CD14-positive monocyte (primary cell): ENCODE data around the gene TAF4. TPM values are rescaled to one million over a fixed set of nuclear protein-coding genes. Genes with fewer than 3 reads are reported as not detected.

Experiments
- DNase-seq, 3 donors: peaks; one replicate each; pipeline ENCODE4 v3.0.0-alpha.2; 2011 to 2022
- H2AFZ ChIP-seq: 2 replicates; pipeline ENCODE4 v1.6.0; 2012; ENCODE audit warnings: mild to moderate bottlenecking, low read depth, low read length, inconsistent platforms; ENCODE audit not compliant: insufficient read depth, poor library complexity, severe bottlenecking
- H3K27ac ChIP-seq, 2 donors: 1 replicate in 1 of 2; 2 replicates in 1 of 2; pipeline ENCODE4 v1.5.1; 2012 to 2013; ENCODE audit warnings: low read length in 2 of 2, control low read depth in 1 of 2, inconsistent platforms in 1 of 2, low read depth in 1 of 2, mild to moderate bottlenecking in 1 of 2
- H3K27me3 ChIP-seq, 2 donors: one replicate each; pipeline versions ENCODE4 v1.6.0 to v1.6.1; 2011 to 2013; ENCODE audit warnings: low read length in 2 of 2; ENCODE audit not compliant: control insufficient read depth in 2 of 2, insufficient read depth in 2 of 2
- H3K36me3 ChIP-seq, 2 donors: replicated peaks in 1 of 2; 1 replicate in 1 of 2; 2 replicates in 1 of 2; pipeline versions ENCODE4 v1.5.1 to v1.6.1; 2012 to 2013; ENCODE audit warnings: low read length in 2 of 2, control low read depth in 1 of 2, inconsistent platforms in 1 of 2, mild to moderate bottlenecking in 1 of 2; ENCODE audit not compliant: insufficient read depth in 2 of 2, control insufficient read depth in 1 of 2
- H3K4me1 ChIP-seq, 2 donors: 1 replicate in 1 of 2; 2 replicates in 1 of 2; pipeline versions ENCODE4 v1.5.1 to v1.6.1; 2012 to 2013; ENCODE audit warnings: low read length in 2 of 2, control low read depth in 1 of 2, inconsistent platforms in 1 of 2, mild to moderate bottlenecking in 1 of 2, moderate library complexity in 1 of 2; ENCODE audit not compliant: insufficient read depth in 2 of 2, control insufficient read depth in 1 of 2
- H3K4me2 ChIP-seq: replicated peaks from 2 replicates; pipeline ENCODE3; 2012; ENCODE audit warnings: low read length, moderate library complexity, mild to moderate bottlenecking; ENCODE audit not compliant: poor library complexity, severe bottlenecking; ENCODE audit errors: extremely low read depth
- H3K4me3 ChIP-seq, 3 experiments: fragments of 200-600 bp in 1 of 3; sonication (generic) in 1 of 3; replicated peaks in 1 of 3; 1 replicate in 2 of 3; 2 replicates in 1 of 3; pipeline ENCODE4 v1.5.1; 2011 to 2013; ENCODE audit warnings: low read length in 3 of 3, mild to moderate bottlenecking in 3 of 3, control low read depth in 2 of 3, low read depth in 2 of 3, inconsistent platforms in 1 of 3, moderate library complexity in 1 of 3
- H3K79me2 ChIP-seq: 2 replicates; pipeline ENCODE4 v1.6.0; 2012; ENCODE audit warnings: mild to moderate bottlenecking, control low read depth, inconsistent platforms, low read length, moderate library complexity; ENCODE audit not compliant: insufficient read depth
- H3K9ac ChIP-seq: 2 replicates; pipeline ENCODE4 v1.6.0; 2017; ENCODE audit warnings: low read length, mild to moderate bottlenecking; ENCODE audit not compliant: insufficient read depth, poor library complexity, severe bottlenecking
- H3K9me3 ChIP-seq, 2 donors: replicated peaks in 1 of 2; 1 replicate in 1 of 2; 2 replicates in 1 of 2; pipeline versions ENCODE4 v1.5.1 to v1.6.1; 2012 to 2013; ENCODE audit warnings: low read length in 2 of 2, control low read depth in 1 of 2; ENCODE audit not compliant: control insufficient read depth in 1 of 2, insufficient read depth in 1 of 2
- H4K20me1 ChIP-seq: 2 replicates; pipeline ENCODE4 v1.6.0; 2012; ENCODE audit warnings: mild to moderate bottlenecking, low read length, control low read depth, moderate library complexity; ENCODE audit not compliant: insufficient read depth
- H3K27ac Mint-ChIP-seq, 7 donors: one replicate each; pipeline ENCODE4 v1.8.0; 2020; ENCODE audit warnings: mild to moderate bottlenecking in 7 of 7, mixed read lengths in 7 of 7, moderate library complexity in 6 of 7, inconsistent platforms in 2 of 7
- H3K27me3 Mint-ChIP-seq, 3 donors: one replicate each; pipeline ENCODE4 v1.8.0; 2021 to 2022; ENCODE audit warnings: low read depth in 3 of 3, mild to moderate bottlenecking in 3 of 3, mixed read lengths in 3 of 3, moderate library complexity in 3 of 3, inconsistent platforms in 1 of 3
- H3K36me3 Mint-ChIP-seq, 2 donors: one replicate each; pipeline ENCODE4 v1.8.0; 2020; ENCODE audit warnings: mixed read lengths in 2 of 2, inconsistent platforms in 1 of 2, mild to moderate bottlenecking in 1 of 2
- H3K4me1 Mint-ChIP-seq: one replicate; pipeline ENCODE4 v1.8.0; 2020; ENCODE audit warnings: mild to moderate bottlenecking, mixed read lengths
- H3K4me3 Mint-ChIP-seq, 2 donors: one replicate each; pipeline ENCODE4 v1.8.0; 2020; ENCODE audit warnings: mild to moderate bottlenecking in 2 of 2, mixed read lengths in 2 of 2, moderate library complexity in 1 of 2
- H3K9me3 Mint-ChIP-seq, 7 donors: one replicate each; pipeline ENCODE4 v1.8.0; 2020 to 2022; ENCODE audit warnings: mixed read lengths in 7 of 7, mild to moderate bottlenecking in 6 of 7, moderate library complexity in 6 of 7, inconsistent platforms in 2 of 7
- WGBS: methylation state at CpG from one replicate; pipeline ENCODE4 v1.1.5; 2013; ENCODE audit warnings: missing lambda C conversion rate; ENCODE audit not compliant: insufficient coverage; 5-methylcytosine and 5-hydroxymethylcytosine counted together
- intact Hi-C, 2 donors: fragments of 100-400 bp; cut with micrococcal nuclease; formaldehyde crosslinking; loops; one replicate each; pipeline versions ENCODE4 v1.15.0 to v1.15.1; 2023
- polyA plus RNA-seq, 3 donors: library from polyadenylated mRNA; depleted of rRNA in 1 of 3; unstranded in 2 of 3; stranded (reverse) in 1 of 3; fragments of 300-500 nt in 2 of 3; fragments of >200 nt in 1 of 3; fragmentation: Illumina TruSeq in 2 of 3; gene quantifications; 1 replicate in 2 of 3; 2 replicates in 1 of 3; pipeline ENCODE4 v1.2.3, GENCODE V29; 2012 to 2021
- TF ChIP-seq, protein P1 (sequence below): fragments of 200-600 bp; IDR thresholded peaks from one replicate; pipeline ENCODE4 v1.8.0; 2022; ENCODE audit warnings: antibody characterized with exemption, mild to moderate bottlenecking

The TAF4 gene
- polyA plus RNA-seq, 3 donors: 0.48 to 14.9 (median 0.99) TPM

- peaks cover 0 to 1% (median 0%) of the 10 kb centered on the region in 7 donors for H3K9me3 Mint-ChIP-seq
- no peak overlapping the region for H2AFZ ChIP-seq
- no peak overlapping the region for H3K4me3 Mint-ChIP-seq
- WGBS: 98% methylated on average over 32 of the region's 32 CpGs
- DNase-seq: no peak
- no peaks in the 10 kb centered on the region for H3K27me3 ChIP-seq
- peaks cover 1% of the 10 kb centered on the region for H3K4me1 Mint-ChIP-seq
- peaks cover 14% of the 10 kb centered on the region for H4K20me1 ChIP-seq
- H3K36me3 ChIP-seq: peaks cover 77 to 97% of the 10 kb centered on the region in 2 donors
- TF ChIP-seq, protein P1, sequence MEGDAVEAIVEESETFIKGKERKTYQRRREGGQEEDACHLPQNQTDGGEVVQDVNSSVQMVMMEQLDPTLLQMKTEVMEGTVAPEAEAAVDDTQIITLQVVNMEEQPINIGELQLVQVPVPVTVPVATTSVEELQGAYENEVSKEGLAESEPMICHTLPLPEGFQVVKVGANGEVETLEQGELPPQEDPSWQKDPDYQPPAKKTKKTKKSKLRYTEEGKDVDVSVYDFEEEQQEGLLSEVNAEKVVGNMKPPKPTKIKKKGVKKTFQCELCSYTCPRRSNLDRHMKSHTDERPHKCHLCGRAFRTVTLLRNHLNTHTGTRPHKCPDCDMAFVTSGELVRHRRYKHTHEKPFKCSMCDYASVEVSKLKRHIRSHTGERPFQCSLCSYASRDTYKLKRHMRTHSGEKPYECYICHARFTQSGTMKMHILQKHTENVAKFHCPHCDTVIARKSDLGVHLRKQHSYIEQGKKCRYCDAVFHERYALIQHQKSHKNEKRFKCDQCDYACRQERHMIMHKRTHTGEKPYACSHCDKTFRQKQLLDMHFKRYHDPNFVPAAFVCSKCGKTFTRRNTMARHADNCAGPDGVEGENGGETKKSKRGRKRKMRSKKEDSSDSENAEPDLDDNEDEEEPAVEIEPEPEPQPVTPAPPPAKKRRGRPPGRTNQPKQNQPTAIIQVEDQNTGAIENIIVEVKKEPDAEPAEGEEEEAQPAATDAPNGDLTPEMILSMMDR: no peak
- no peak overlapping the region for H3K9ac ChIP-seq
- peaks cover 0 to 2% (median 0%) of the 10 kb centered on the region in 3 donors for H3K27me3 Mint-ChIP-seq
- H3K27ac ChIP-seq: no peak overlapping the region
- intact Hi-C loops: loop anchor here (2.0 to 5.0 kb wide), 2 partner anchors 147 kb away; no protein-coding TSS in a partner anchor
- no peak overlapping the region for H3K4me3 ChIP-seq
- no peaks in the 10 kb centered on the region for H3K9me3 ChIP-seq
- H3K4me1 ChIP-seq: no peaks in the 10 kb centered on the region
- no peak overlapping the region for H3K4me2 ChIP-seq
- peaks cover 1% of the 10 kb centered on the region for H3K79me2 ChIP-seq
- peak overlapping the region in 1 of 7 donors; percentile 27 for H3K27ac Mint-ChIP-seq
- peaks cover 72 to 95% of the 10 kb centered on the region in 2 donors for H3K36me3 Mint-ChIP-seq
These were observed 55.7 kb downstream of the TAF4 start for GRCh38 chr20:62009869-62010445.

DNA sequence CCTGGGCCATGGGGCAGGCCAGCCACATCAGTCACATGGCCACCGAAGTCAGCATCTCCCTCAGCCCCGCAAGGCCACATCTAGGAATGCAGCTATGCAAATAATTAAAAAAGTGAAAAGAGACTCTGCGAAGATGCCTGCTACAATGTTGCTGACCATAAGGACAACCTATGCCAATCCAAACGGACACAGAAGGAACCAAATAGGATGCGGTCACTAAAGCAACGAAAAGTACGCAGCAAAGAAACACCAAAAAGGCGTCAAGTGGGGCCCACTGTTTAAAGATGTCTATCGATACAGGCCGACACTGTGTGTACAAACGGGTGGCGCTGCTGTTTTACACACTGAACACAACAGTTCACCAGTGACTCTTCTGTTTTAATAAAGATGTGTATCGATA, 56.4 kb downstream of the TAF4 start:
- no peaks in the 10 kb centered on the region for H3K79me2 ChIP-seq
- no peaks in the 10 kb centered on the region for H3K9me3 ChIP-seq
- Mint-ChIP-seq H3K36me3 (peaks cover 73 to 95% of the 10 kb centered on the region in 2 donors), H3K9me3 (peaks cover 0 to 1% (median 0%) of the 10 kb centered on the region in 7 donors), H3K27ac (peak overlapping the region in 1 of 7 donors; percentile 13), H3K4me1 (peaks cover 1% of the 10 kb centered on the region), H3K27me3 (peaks cover 0 to 2% (median 0%) of the 10 kb centered on the region in 3 donors), H3K4me3 (no peak overlapping the region)
- H3K4me2 ChIP-seq: no peak overlapping the region
- DNase-seq: no peak
- H3K4me1 ChIP-seq: no peaks in the 10 kb centered on the region
- no peak overlapping the region for H3K9ac ChIP-seq
- intact Hi-C loops: no loop called here
- no peak overlapping the region for H2AFZ ChIP-seq
- 95% methylated on average over 13 of the region's 13 CpGs for WGBS
- TF ChIP-seq, protein P1: no peak
- peaks cover 7% of the 10 kb centered on the region for H4K20me1 ChIP-seq
- H3K36me3 ChIP-seq: peaks cover 83 to 100% of the 10 kb centered on the region in 2 donors
- H3K27ac ChIP-seq: no peak overlapping the region
- no peaks in the 10 kb centered on the region for H3K27me3 ChIP-seq
- no peak overlapping the region for H3K4me3 ChIP-seq
